Lower lobe of right lung (tissue), 2 donors: ENCODE data around the gene CGREF1. TPM values are rescaled to one million over a fixed set of nuclear protein-coding genes. Genes with fewer than 3 reads are reported as not detected.

Experiments
- ATAC-seq, 2 donors: fragments of 200-7000 bp; cut with Tn5 transposase; one replicate each; pipeline ENCODE4 v1.9.1; 2020 to 2022; ENCODE audit warnings: mild to moderate bottlenecking in 2 of 2, moderate library complexity in 2 of 2
- DNase-seq: peaks from one replicate; pipeline ENCODE4 v3.0.0-alpha.2; 2020
- H3K27ac ChIP-seq: fragments of 200-600 bp; one replicate; pipeline ENCODE4 v1.8.0; 2022
- H3K27me3 ChIP-seq: fragments of 200-600 bp; one replicate; pipeline ENCODE4 v1.8.0; 2022; ENCODE audit warnings: low read depth
- H3K36me3 ChIP-seq: fragments of 200-600 bp; one replicate; pipeline ENCODE4 v1.8.0; 2022; ENCODE audit warnings: mild to moderate bottlenecking
- H3K4me1 ChIP-seq: fragments of 200-600 bp; one replicate; pipeline ENCODE4 v1.8.0; 2022
- H3K4me3 ChIP-seq: fragments of 200-600 bp; one replicate; pipeline ENCODE4 v1.8.0; 2022; ENCODE audit warnings: mild to moderate bottlenecking
- H3K9me3 ChIP-seq: fragments of 200-600 bp; one replicate; pipeline ENCODE4 v1.8.0; 2022
- intact Hi-C: fragments of 100-400 bp; cut with DNase I; formaldehyde crosslinking; loops from one replicate; pipeline ENCODE4 v1.11.0; 2022
- total RNA-seq: library from RNA; stranded (reverse); fragmentation: NEBNext Ultra II Directional; extraction: Animal tissue kit (Norgen Biotek cat#: 25700); gene quantifications from one replicate; pipeline ENCODE4 v1.2.1, GENCODE V29; 2021
- TF ChIP-seq, protein P1 (sequence below): fragments of 200-600 bp; IDR thresholded peaks from one replicate; pipeline ENCODE4 v1.8.0; 2022; ENCODE audit warnings: antibody characterized with exemption, mild to moderate bottlenecking
- donor health status: DM: no; HTN: yes; CAD: no; lungs with severe emphysema.

CGREF1 gene
- total RNA-seq, 1 donor from 2014 or later = 0.74 TPM

DNA sequence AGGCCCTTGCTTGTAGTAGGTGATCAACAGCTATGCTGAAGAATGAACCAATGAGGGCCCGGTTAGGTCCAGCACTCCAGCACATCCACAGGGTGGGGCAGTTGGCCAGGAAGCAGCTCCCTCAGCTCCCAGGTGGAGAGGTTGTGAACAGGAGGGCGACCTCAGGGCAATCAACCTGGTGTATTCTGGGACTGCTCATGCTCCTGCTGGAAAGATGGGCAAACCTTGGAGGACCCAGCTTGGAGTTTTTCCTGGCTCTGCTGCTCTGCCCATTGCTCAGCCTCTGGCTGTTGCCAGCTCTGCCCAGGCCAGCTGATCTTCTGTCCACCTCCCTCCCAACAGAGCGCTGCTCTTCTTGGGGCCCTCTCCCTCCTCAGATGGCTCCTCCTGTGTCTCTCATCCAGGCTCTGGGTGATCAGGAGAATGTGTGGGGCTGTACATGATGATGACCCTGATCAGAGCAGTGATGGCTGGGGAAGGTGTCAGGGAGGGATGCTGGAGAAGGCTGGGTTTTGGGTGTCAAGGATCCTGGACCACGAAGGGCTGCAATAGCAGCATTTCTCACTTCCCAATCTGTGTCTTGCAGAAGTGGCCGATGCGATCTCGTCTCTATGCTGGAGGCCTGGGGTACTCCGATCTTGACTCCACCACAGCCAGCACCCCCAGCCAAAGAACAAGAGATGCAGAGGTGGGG is 33.3 kb upstream of the CGREF1 start:
- no peak for DNase-seq
- ATAC-seq = no peak
- Histone ChIP-seq H3K27me3 (peaks cover 8% of the 10 kb centered on the region), H3K27ac (no peak overlapping the region), H3K4me3 (no peak overlapping the region), H3K36me3 (no peaks in the 10 kb centered on the region), H3K9me3 (no peaks in the 10 kb centered on the region), H3K4me1 (no peaks in the 10 kb centered on the region)
- intact Hi-C loops = no loop called here
- TF ChIP-seq, protein P1, sequence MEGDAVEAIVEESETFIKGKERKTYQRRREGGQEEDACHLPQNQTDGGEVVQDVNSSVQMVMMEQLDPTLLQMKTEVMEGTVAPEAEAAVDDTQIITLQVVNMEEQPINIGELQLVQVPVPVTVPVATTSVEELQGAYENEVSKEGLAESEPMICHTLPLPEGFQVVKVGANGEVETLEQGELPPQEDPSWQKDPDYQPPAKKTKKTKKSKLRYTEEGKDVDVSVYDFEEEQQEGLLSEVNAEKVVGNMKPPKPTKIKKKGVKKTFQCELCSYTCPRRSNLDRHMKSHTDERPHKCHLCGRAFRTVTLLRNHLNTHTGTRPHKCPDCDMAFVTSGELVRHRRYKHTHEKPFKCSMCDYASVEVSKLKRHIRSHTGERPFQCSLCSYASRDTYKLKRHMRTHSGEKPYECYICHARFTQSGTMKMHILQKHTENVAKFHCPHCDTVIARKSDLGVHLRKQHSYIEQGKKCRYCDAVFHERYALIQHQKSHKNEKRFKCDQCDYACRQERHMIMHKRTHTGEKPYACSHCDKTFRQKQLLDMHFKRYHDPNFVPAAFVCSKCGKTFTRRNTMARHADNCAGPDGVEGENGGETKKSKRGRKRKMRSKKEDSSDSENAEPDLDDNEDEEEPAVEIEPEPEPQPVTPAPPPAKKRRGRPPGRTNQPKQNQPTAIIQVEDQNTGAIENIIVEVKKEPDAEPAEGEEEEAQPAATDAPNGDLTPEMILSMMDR = no peak

DNA sequence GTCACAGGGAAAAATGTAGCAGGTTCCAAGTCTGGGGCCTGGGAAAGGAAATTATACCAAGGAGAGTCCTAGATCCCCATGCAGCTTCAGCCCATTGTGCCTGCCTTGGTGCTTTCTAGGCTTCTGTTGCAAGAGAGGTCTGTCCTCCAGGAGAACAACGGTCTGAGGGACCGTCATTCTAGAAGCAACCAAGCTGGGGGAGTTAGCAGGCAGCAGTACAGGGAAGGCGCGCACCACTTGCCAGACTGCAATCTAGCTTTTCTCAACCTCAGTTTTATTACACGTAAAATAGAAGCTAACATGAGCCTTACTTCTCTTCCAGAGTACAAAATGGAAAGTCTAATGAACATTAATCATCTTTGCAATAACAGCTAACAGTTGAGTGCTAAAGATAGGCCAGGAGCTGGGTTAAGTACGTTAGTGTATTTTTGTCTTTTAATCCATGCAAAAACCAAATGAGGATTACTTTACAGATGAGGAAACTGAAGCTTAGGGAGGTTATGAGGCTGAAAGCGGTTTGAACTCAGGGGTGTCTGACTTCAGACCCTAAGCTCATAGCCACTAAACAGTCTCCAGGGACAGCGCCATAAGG is 31.8 kb upstream of the CGREF1 start:
- no peaks in the 10 kb centered on the region for H3K4me1 ChIP-seq
- ATAC-seq (no peak), DNase-seq (no peak)
- intact Hi-C loops = no loop called here
- H3K27ac ChIP-seq = no peak overlapping the region
- no peak overlapping the region for H3K4me3 ChIP-seq
- H3K9me3 ChIP-seq = no peaks in the 10 kb centered on the region
- TF ChIP-seq, protein P1 = no peak
- H3K36me3 ChIP-seq = no peaks in the 10 kb centered on the region
- peaks cover 8% of the 10 kb centered on the region for H3K27me3 ChIP-seq

DNA sequence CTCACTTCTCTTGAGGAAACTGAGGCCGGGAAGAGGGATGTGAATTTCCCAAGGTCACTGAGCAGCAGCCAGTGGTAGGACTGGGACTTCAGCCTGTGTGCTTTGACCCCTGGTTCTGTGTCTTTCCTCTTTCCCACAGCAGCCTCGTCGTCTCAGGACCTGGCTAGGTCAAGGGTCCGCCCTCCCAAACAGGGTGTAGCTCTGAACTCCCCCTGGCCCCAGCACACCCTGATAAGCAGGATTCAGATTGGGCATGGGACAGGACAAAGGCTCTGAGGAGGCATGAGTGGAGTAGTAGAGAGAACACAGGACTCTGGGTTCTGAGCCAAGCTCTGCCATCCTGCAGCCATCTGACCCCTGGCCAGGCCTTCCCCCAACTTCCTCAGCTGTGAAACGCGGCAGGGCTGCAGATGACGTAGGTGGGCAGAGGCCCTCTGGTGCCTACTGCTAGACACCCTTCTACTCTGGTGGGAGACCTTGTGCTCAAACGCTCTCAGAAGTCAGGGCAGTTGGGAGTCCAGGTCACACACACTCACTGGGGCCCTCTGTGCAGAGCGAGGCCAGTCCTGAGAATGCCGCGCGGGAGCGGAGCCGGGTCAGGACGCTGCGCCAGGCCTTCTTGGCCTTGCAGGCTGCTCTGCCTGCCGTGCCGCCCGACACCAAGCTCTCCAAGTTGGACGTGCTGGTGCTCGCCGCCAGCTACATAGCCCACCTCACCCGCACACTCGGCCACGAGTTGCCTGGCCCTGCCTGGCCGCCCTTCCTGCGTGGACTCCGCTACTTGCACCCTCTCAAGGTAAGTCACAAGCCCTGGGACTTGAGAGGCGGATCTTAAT is 30.9 kb upstream of the CGREF1 start:
- peak in 1 of 2 donors; percentile 27 for ATAC-seq
- Histone ChIP-seq H3K36me3 (no peaks in the 10 kb centered on the region), H3K4me3 (no peak overlapping the region), H3K4me1 (no peaks in the 10 kb centered on the region), H3K27ac (no peak overlapping the region), H3K27me3 (peaks cover 8% of the 10 kb centered on the region), H3K9me3 (no peaks in the 10 kb centered on the region)
- TF ChIP-seq, protein P1 = no peak
- no peak for DNase-seq
- intact Hi-C loops = no loop called here

DNA sequence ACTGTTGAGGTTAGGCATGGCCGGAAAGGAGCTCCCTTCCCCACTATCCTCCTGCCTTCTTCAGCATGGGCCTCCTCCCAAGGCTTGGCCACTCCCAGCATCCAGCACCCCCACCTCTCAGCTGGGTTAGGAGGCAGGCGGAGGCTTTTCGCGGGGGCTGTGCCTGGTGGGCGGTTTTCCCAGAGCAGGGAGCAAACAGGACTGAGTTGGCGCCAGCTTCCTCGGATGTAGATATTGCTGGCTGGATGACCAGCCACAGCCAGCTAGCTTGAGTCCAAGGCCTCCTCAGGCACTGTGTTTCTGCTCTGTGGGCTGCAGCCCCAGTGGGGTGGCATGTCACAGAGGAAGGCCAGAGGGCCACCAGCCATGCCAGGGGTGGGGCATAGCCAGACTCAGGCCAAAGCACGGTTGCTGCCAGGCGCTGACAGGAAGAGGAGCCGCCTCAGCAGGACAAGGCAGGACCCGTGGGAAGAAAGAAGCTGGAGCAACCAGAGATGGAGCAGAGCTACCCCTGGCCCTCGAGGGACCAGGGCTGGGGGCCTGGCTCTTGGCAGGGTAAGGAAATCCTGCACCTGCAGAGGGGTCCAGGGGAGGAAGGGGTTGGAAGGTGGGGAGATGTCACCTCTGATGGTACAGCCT is 30.0 kb upstream of the CGREF1 start, which contains the start of gene TCF23:
Gene TCF23 (plus strand): TSS at position 204 of the 639 bp plus-strand sequence. CDS start 130 bp downstream, at position 334.
- Histone ChIP-seq H3K27ac (no peak within 1 kb of the TSS), H3K9me3 (no peaks in the 10 kb centered on the region), H3K4me3 (no peak within 1 kb of the TSS), H3K4me1 (no peaks in the 10 kb centered on the region), H3K27me3 (peaks cover 8% of the 10 kb centered on the region), H3K36me3 (no peaks in the 10 kb centered on the region)
- TF ChIP-seq, protein P1 = no peak
- no peak for DNase-seq
- intact Hi-C loops = no loop called here
- ATAC-seq = no peak

DNA sequence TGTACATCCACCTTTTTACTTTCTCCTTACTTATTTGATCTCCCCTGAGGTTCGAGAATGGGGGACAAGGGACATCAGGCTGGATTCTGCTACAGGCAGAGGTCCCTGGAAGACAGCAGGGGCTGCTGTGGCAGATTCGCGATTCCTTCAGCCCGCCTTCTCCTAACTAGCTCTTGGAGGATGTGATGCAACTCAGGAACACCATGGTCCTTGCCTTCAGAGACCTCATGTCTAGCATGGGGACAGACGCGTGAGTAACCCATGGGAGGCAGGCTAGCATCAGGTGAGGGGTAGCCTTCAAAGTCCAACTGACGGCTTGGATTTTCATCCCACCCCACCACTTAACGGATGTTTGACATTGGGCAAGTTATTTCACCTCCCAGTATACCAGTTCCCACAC is 29.0 kb upstream of the CGREF1 start:
- DNase-seq (no peak), ATAC-seq (no peak)
- TF ChIP-seq, protein P1 = no peak
- Histone ChIP-seq H3K36me3 (no peaks in the 10 kb centered on the region), H3K4me1 (no peaks in the 10 kb centered on the region), H3K27me3 (peaks cover 8% of the 10 kb centered on the region), H3K9me3 (no peaks in the 10 kb centered on the region), H3K4me3 (no peak overlapping the region), H3K27ac (no peak overlapping the region)
- intact Hi-C loops = no loop called here
